ENCODE data around the gene LRRIQ4.

LRRIQ4 gene

DNA sequence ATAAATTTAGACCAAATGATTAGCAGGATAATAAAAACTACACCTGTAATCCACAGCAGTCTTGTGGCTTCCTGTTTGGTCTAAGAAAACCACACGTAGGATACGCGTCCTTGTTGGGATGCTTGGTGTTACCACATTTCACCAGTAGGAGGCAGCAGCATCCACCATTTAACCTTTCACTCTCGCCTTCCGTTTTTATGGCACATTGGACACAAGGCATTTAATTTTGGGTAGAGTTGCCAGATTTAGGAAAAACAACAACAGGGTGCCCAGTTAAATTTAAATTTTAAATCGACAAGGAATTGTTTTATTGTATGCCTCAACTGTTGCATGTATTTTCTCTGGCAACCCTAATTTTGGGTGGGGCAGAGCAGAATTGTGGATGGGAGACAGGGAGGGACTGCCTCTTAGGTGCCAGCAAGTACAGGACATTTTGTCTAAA is 50.8 kb downstream of the LRRIQ4 start:
- H3K27ac ChIP-seq, result peak overlapping the region; percentile 69
- TF ChIP-seq, protein P1, sequence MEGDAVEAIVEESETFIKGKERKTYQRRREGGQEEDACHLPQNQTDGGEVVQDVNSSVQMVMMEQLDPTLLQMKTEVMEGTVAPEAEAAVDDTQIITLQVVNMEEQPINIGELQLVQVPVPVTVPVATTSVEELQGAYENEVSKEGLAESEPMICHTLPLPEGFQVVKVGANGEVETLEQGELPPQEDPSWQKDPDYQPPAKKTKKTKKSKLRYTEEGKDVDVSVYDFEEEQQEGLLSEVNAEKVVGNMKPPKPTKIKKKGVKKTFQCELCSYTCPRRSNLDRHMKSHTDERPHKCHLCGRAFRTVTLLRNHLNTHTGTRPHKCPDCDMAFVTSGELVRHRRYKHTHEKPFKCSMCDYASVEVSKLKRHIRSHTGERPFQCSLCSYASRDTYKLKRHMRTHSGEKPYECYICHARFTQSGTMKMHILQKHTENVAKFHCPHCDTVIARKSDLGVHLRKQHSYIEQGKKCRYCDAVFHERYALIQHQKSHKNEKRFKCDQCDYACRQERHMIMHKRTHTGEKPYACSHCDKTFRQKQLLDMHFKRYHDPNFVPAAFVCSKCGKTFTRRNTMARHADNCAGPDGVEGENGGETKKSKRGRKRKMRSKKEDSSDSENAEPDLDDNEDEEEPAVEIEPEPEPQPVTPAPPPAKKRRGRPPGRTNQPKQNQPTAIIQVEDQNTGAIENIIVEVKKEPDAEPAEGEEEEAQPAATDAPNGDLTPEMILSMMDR (conservative IDR thresholded peaks at IDR 0.05), result peak; percentile 92

DNA sequence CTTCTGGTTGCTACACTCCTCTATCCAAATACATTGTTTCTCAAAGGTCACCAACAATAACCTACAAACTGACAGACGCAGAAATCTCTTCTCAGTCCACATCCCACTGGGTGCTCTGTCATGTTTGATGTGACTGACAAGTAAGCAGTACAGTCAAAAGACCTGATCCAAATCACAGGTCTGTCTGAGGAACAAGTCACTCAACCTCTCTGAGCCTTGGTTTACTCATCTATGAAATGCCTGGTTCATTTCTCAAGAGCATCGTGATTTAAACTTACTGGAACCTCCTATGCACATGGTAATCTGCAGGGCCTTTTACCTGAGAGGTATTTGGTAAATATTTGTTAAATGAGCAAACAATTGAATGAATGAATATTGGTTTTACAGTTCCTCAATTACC is 51.6 kb downstream of the LRRIQ4 start:
- TF ChIP-seq, protein P1 (conservative IDR thresholded peaks at IDR 0.05), result no peak
- H3K27ac ChIP-seq, result peak overlapping the region; percentile 69

DNA sequence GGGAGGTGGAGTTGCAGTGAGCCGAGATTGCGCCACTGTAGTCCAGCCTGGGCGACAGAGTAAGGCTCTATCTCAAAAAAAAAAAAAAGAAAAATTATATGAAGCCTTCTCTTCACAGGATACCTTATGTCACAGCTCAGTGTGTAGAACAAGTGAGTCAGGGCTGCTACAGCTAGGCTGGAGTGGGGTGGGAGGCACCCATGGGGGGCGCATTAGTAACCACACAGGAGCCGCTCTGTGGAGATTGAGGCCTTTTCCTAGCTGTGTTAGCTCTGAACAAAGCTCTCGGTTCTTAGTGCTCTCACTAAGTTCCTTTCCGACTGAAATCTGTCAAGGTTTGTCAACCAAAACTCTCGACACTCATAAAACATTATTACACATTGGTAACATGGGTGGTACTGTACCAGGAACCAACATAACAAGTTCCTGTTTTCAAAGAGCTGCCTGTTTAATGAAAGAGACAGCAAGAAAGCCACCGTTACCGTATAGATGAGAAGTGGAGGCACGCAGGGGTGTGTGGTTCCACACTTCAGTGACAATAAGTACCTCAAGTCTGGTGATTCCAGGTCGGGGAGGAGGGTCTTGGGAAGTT is 52.6 kb downstream of the LRRIQ4 start:
- peak overlapping the region; percentile 69 for H3K27ac ChIP-seq
- TF ChIP-seq, protein P1 (conservative IDR thresholded peaks at IDR 0.05), result no peak

DNA sequence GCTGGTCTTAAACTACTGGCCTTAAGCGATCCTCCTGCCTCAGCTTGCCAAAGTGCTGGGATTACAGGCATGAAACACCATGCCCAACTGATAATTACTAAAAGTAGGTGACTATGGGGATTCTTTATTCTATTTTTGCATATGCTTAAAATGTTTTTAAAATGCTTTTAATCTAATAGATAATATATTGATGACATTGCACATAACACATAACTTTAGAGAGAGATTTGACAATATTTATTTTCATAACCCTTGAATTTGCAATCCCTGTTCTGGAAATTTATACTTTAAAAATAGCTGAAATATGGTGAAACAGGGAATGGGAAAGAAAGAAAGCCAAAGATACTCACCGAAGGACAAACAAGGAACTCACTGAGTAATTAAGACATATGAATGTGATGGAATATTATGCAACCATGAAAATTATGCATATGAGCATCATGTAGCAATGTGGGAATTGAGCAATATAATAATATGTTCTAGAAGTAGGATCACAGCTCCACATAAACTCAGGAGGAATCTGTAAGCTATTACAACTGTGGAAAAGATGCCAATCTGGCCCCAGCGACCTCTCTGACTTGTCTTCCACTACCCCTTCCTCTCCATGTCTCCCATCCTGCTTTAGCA is 55.0 kb downstream of the LRRIQ4 start:
- TF ChIP-seq, protein P1 (conservative IDR thresholded peaks at IDR 0.05), result no peak
- no peak overlapping the region for H3K27ac ChIP-seq

DNA sequence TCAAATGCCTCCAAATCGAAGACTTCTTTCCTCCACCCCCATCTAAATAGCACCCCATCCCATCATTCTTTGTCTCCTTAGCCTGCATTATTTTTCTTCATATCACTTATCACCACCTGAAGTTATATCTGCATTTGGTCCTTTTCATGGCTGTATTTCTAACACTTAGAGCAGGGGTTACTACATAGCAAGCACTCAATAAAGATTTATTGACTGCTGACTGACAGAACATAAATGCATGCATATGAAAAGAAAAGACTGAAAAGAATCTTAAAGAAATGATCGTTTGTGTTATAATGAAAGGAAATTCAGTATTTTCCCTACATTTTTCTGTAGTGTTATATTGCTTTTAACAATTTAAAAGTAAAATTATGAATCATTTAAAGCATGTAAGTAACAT is 55.7 kb downstream of the LRRIQ4 start:
- TF ChIP-seq, protein P1 (conservative IDR thresholded peaks at IDR 0.05), result no peak
- peak overlapping the region; percentile 77; the same call in 1 of the 2 replicates for H3K27ac ChIP-seq

DNA sequence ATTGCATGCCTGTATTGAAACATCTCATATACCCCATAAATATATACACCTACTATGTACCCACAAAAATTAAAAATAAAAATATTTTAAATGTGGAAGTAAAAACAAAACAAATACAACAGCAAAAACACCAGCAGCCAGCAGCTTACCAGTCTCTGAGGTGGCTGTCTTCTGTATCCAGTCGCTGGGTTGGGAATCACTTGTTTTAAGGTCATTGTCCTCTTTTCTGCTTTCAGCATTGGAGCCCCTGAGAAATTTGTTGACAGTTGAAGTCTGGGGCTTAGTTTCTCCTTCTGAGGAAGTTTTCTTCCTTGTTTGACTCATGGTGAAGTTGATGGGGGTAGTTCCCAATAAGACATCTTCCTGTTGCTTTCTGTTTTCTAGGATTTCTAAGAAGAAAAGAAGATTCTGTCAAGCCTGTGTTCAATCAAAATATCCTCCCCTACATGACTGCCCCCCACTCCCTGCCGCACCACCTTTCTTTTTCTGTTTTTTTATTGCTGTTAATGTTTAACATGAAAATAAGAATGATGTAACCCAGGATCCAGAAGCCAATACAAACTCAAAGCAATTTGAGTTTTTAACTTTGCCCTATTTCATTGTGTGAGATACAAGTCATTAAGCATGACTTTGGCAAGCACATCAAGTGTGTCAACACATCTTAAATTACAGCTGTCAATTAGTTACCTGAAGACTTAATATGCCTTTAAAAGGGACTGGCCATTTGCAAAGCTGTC is 57.0 kb downstream of the LRRIQ4 start, which contains the start of gene LRRC31:
LRRC31 (minus strand) TSS at position 452 of the 737 bp plus-strand sequence; CDS start at position 324, 128 bp downstream.
- H3K27ac ChIP-seq, result peak within 1 kb of the TSS; percentile 77
- TF ChIP-seq, protein P1 (conservative IDR thresholded peaks at IDR 0.05), result no peak
